ENCODE measurements around the gene DPT. TPM values are rescaled to one million over a fixed set of nuclear protein-coding genes. Genes with fewer than 3 reads are reported as not detected.
A peak's percentile ranks its signal among the peaks of the same experiment; 100 is the strongest.

DPT gene
- total RNA-seq, 2 donors from 2014 or later, result 11.1 to 30.9 TPM

- DNase-seq (no peak), ATAC-seq (no peak)
- intact Hi-C loops (cut with DNase I, micrococcal nuclease), result no loop called here
Observed at GRCh38 chr1:168686666-168687065, 42.3 kb downstream of the DPT start.

- ATAC-seq (no peak), DNase-seq (no peak)
- intact Hi-C loops (cut with DNase I, micrococcal nuclease), result no loop called here
Observed at GRCh38 chr1:168683871-168684270, 45.1 kb downstream of the DPT start.

GRCh38 chr1:168676861-168677260 lies 52.1 kb downstream of the DPT start:
- DNase-seq, result no peak
- no peak for ATAC-seq
- intact Hi-C loops (cut with DNase I, micrococcal nuclease), result no loop called here

GRCh38 chr1:168676029-168676812 lies 52.8 kb downstream of the DPT start:
- DNase-seq (no peak), ATAC-seq (no peak)
- intact Hi-C loops (cut with DNase I, micrococcal nuclease), result no loop called here

GRCh38 chr1:168673974-168674683 lies 54.9 kb downstream of the DPT start:
- intact Hi-C loops (cut with DNase I, micrococcal nuclease), result no loop called here
- no peak for DNase-seq
- ATAC-seq, result no peak

- no peak for ATAC-seq
- no peak for DNase-seq
- intact Hi-C loops (cut with DNase I, micrococcal nuclease), result no loop called here
Observed at GRCh38 chr1:168672278-168672677, 56.7 kb downstream of the DPT start.

- DNase-seq (no peak), ATAC-seq (no peak)
- intact Hi-C loops (cut with DNase I, micrococcal nuclease), result no loop called here
Observed at GRCh38 chr1:168671782-168672181, 57.2 kb downstream of the DPT start.

GRCh38 chr1:168665975-168666374 lies 63.0 kb downstream of the DPT start:
- intact Hi-C loops (cut with DNase I, micrococcal nuclease), result no loop called here
- no peak for ATAC-seq

GRCh38 chr1:168664069-168664834 lies 64.8 kb downstream of the DPT start:
- DNase-seq, result peak in 1 of 2 donors; percentile 29

More at GRCh38 chr1:168665975-168666374, 63.0 kb downstream of the DPT start:
- DNase-seq, result no peak

GRCh38 chr1:168656485-168656884 lies 72.5 kb downstream of the DPT start:
- intact Hi-C loops (cut with DNase I, micrococcal nuclease), result no loop called here
- no peak for DNase-seq
- no peak for ATAC-seq

More at GRCh38 chr1:168664069-168664834, 64.8 kb downstream of the DPT start:
- intact Hi-C loops (cut with DNase I, micrococcal nuclease), result no loop called here
- ATAC-seq, result peak; percentile 100

- no peak for ATAC-seq
- no peak for DNase-seq
- intact Hi-C loops (cut with DNase I, micrococcal nuclease), result no loop called here
Observed at GRCh38 chr1:168654198-168654915, 74.6 kb downstream of the DPT start.

- no peak for DNase-seq
- no peak for ATAC-seq
- intact Hi-C loops (cut with DNase I, micrococcal nuclease), result no loop called here
Observed at GRCh38 chr1:168653567-168653966, 75.4 kb downstream of the DPT start.

GRCh38 chr1:168645721-168646120 lies 83.3 kb downstream of the DPT start:
- DNase-seq (no peak), ATAC-seq (no peak)
- intact Hi-C loops (cut with DNase I, micrococcal nuclease), result no loop called here

Other genes with a start within 250 kb of the DPT start
- under 1 TPM; 0.67 to 0.70 TPM for gene XCL2, start 185.2 kb downstream of the DPT start, total RNA-seq
- gene XCL1, start 152.6 kb downstream of the DPT start, total RNA-seq, result under 1 TPM in 1 of 2 donors, not detected in 1; 0.24 TPM

Data from left colon (tissue), 2 donors.